A549 (cell line): Measurements from ENCODE around the gene SPEN.

ENCODE experiments used
- HOXA7 ChIP-seq: fragments of 250-450 bp; sonication (Bioruptor Pico); IDR thresholded peaks from 2 replicates; pipeline ENCODE4 v1.5.0; 2020; ENCODE audit warnings: mild to moderate bottlenecking, moderate library complexity
- POLR2A ChIP-seq: IDR thresholded peaks from 2 replicates; pipeline ENCODE4 v1.6.1; 2012; ENCODE audit warnings: mild to moderate bottlenecking, low read length
- POLR2AphosphoS2 ChIP-seq: conservative IDR thresholded peaks from 2 replicates; pipeline ENCODE4 v1.6.1; 2012; ENCODE audit warnings: low read length, improper control_type of control experiment, inconsistent platforms
- RFX5 ChIP-seq: fragments of 450-650 bp; IDR thresholded peaks from 2 replicates; pipeline ENCODE4 v1.7.1; 2014; ENCODE audit warnings: antibody characterized with exemption, mild to moderate bottlenecking, moderate library complexity
- TF ChIP-seq, protein P1 (sequence below): fragments of 200-600 bp; sonication (generic); IDR thresholded peaks from 2 replicates; pipeline ENCODE4 v1.6.1; 2016; ENCODE audit warnings: antibody characterized with exemption, mild to moderate bottlenecking, moderate library complexity
- TF ChIP-seq, protein P2 (sequence below): fragments of >200 bp; sonication (Bioruptor Twin); formaldehyde crosslinking; IDR thresholded peaks from 3 replicates; pipeline ENCODE4 v1.5.1; 2016

DNA sequence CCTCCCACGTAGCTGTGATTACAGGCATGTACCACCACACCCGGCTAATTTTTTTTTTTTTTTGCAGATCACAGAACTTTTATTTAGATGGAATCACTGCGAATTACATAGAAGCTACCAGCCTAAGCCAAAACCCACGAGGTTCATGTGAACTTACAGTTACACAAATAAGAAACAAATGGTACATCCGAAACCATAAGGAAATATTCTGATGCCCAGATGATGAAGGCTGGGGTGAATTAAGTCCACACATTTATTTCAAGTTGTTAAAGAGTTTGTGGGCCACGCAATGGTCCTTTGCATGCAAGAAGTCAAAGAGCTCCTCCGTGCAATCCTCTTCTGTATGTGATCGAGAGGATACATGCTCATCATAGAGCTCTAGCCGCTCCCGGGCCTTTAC lies 40.4 kb upstream of the SPEN start:
- TF ChIP-seq, protein P1, sequence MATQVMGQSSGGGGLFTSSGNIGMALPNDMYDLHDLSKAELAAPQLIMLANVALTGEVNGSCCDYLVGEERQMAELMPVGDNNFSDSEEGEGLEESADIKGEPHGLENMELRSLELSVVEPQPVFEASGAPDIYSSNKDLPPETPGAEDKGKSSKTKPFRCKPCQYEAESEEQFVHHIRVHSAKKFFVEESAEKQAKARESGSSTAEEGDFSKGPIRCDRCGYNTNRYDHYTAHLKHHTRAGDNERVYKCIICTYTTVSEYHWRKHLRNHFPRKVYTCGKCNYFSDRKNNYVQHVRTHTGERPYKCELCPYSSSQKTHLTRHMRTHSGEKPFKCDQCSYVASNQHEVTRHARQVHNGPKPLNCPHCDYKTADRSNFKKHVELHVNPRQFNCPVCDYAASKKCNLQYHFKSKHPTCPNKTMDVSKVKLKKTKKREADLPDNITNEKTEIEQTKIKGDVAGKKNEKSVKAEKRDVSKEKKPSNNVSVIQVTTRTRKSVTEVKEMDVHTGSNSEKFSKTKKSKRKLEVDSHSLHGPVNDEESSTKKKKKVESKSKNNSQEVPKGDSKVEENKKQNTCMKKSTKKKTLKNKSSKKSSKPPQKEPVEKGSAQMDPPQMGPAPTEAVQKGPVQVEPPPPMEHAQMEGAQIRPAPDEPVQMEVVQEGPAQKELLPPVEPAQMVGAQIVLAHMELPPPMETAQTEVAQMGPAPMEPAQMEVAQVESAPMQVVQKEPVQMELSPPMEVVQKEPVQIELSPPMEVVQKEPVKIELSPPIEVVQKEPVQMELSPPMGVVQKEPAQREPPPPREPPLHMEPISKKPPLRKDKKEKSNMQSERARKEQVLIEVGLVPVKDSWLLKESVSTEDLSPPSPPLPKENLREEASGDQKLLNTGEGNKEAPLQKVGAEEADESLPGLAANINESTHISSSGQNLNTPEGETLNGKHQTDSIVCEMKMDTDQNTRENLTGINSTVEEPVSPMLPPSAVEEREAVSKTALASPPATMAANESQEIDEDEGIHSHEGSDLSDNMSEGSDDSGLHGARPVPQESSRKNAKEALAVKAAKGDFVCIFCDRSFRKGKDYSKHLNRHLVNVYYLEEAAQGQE, result no peak
- TF ChIP-seq HOXA7 (CRISPR knock-in tag) (no peak), POLR2A (no peak), POLR2AphosphoS2 (no peak), RFX5 (no peak)
- TF ChIP-seq, protein P2, sequence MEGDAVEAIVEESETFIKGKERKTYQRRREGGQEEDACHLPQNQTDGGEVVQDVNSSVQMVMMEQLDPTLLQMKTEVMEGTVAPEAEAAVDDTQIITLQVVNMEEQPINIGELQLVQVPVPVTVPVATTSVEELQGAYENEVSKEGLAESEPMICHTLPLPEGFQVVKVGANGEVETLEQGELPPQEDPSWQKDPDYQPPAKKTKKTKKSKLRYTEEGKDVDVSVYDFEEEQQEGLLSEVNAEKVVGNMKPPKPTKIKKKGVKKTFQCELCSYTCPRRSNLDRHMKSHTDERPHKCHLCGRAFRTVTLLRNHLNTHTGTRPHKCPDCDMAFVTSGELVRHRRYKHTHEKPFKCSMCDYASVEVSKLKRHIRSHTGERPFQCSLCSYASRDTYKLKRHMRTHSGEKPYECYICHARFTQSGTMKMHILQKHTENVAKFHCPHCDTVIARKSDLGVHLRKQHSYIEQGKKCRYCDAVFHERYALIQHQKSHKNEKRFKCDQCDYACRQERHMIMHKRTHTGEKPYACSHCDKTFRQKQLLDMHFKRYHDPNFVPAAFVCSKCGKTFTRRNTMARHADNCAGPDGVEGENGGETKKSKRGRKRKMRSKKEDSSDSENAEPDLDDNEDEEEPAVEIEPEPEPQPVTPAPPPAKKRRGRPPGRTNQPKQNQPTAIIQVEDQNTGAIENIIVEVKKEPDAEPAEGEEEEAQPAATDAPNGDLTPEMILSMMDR, result no peak
